Regular cardiac myocyte (primary cell): ENCODE data around the gene ORC1. TPM values are rescaled to one million over a fixed set of nuclear protein-coding genes. Genes with fewer than 3 reads are reported as not detected.

Experiments
- total RNA-seq: library from RNA; depleted of rRNA; stranded (reverse); fragments of >200 nt; gene quantifications from 2 replicates; pipeline ENCODE4 v1.2.3, GENCODE V29; 2014

Gene ORC1
- 0.56 and 10.5 TPM in 2 replicates for total RNA-seq

GRCh38 chr1:52404116-52404974 is at the start of gene ORC1, which contains the start of gene PRPF38A:
Gene ORC1 (minus strand): TSS chr1:52404423. CDS start chr1:52402223, 2,200 bp downstream.
Gene PRPF38A (plus strand): TSS chr1:52404602. CDS start chr1:52404750, 148 bp downstream.

GRCh38 chr1:52365746-52366516 is 38.3 kb downstream of the ORC1 start, which contains the start of gene CC2D1B:
Gene CC2D1B (minus strand): TSS chr1:52366205. CDS start chr1:52364620, 1,585 bp downstream.

Other genes starting within 250 kb of the ORC1 start
- 32.1 and 32.6 TPM in 2 replicates for gene CC2D1B, start 38.2 kb downstream of the ORC1 start, total RNA-seq
- gene PRPF38A, start 179 bp upstream of the ORC1 start, total RNA-seq, result 9.9 and 15.0 TPM in 2 replicates
- gene TUT4, start 148.7 kb upstream of the ORC1 start, total RNA-seq, result 15.3 and 23.1 TPM in 2 replicates
- 11.3 and 30.4 TPM in 2 replicates for gene GPX7, start 197.9 kb upstream of the ORC1 start, total RNA-seq
- under 0.01 TPM in 1 of 2 replicates, not detected in the other for gene SHISAL2A, start 228.7 kb upstream of the ORC1 start, total RNA-seq